GM19240 (cell line): ENCODE measurements around the gene ZC3H6.

ENCODE experiments used
- DNase-seq: peaks from one replicate; pipeline ENCODE4 v3.0.0; 2011; ENCODE audit warnings: low spot score; ENCODE audit not compliant: insufficient read length

The ZC3H6 gene

GRCh38 chr2:112275311-112275886, at the start of gene ZC3H6:
ZC3H6 (plus strand) TSS chr2:112275597; CDS start chr2:112275995, 398 bp downstream.
- DNase-seq, result peak; percentile 61

DNA sequence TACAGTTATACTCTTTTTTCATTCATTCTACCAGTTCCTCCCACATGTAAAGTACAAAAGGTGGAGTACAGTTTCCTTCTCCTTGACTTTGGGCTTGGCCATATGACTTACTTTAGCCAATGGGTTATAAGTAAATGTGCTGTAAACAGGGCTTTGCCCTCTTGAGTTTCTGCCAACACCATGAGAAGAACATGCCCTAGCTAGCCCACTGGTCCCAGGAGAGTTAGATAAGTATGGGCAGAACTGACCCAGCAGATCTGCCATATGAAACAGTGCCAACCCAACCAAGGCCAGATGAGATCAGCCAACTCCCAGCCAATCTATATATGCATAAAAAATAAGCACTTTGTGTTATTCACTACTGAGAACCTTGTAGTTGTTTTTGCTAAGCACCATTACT, 46.0 kb upstream of the ZC3H6 start:
- DNase-seq, result no peak

- DNase-seq, result no peak
Observed at GRCh38 chr2:112230371-112230770, 45.0 kb upstream of the ZC3H6 start.

GRCh38 chr2:112239862-112240261, 35.5 kb upstream of the ZC3H6 start:
- DNase-seq, result no peak

DNA sequence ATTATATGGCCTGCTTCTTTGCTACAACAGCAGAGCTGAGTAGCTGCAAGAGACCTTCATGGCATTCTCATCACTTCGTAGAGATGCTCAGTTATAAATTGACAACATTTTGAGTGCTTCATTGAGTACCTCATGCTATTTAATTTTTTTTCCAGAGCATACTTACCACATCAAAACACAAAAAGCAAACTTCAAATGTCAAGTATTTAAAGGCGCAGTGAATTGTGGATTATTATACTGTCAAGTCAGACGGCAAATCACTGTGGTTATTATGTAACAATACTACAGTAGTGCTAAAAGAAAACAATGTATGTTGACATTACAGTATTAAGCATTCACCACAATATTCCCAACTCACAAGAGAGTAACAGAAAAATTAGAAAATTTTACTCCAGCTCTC, 33.0 kb upstream of the ZC3H6 start:
- no peak for DNase-seq

- DNase-seq, result no peak
Observed at GRCh38 chr2:112243233-112243632, 32.2 kb upstream of the ZC3H6 start.

DNA sequence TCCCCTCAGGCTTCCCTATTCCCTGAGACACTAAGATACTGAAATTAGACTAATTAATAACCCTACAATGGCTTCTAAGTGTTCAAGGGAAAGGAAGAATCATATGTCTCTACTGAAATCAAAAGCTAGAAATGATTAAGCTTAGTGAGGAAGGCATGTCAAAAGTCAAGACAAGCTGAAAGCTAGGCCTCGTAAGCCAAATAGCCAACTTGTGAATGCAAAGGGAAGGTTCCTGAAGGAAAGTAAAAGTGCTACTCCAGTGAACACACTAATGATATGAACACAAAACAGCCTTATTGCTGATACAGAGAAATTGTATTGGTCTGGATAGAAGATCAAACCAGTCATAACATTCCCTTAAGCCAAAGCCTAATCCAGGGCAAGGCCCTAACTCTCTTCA, 30.5 kb upstream of the ZC3H6 start:
- DNase-seq, result no peak

DNA sequence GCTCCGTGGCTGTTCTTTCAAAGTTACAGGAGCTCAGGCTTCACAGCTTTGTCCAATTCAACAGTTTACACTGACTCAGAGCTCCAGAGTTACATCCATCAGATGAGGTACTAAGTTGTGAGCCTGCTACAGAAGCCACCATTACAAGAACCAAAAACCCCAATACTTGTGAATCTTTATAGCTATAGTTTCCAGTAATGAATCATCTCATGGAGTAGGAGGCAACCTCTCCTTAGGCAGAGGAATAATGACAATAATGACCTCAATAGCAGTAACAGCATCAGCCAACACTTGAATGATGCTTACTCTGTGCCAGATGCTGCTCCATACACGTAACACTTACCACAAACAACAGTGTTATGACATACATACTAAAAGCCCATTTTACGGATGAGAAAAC, 24.1 kb upstream of the ZC3H6 start:
- DNase-seq, result no peak

DNA sequence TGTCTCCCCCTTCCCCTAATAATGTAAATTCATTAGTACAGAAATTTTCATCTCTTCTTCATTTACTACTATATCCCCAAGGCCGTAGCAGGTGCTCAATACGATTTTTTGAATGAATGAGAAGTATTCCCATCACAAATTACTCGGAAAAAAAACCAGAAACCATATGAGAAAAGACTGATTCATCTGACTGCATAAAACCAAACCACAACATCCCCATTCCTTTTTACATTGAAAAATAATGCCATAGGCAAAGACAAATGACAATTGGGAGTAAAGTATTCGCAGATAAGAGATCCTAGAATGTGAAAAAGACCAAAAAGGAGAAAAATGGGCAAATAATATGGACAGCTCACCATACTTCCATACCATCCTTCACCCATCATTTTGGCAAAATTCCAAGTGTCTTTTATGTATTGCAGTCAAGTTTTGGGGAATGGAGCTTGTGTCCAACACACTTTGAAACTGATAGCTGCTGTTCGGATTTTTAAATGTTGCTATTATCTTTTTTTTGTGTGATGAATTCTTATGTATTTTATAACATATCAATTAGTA, 22.1 kb upstream of the ZC3H6 start:
- DNase-seq, result no peak

DNA sequence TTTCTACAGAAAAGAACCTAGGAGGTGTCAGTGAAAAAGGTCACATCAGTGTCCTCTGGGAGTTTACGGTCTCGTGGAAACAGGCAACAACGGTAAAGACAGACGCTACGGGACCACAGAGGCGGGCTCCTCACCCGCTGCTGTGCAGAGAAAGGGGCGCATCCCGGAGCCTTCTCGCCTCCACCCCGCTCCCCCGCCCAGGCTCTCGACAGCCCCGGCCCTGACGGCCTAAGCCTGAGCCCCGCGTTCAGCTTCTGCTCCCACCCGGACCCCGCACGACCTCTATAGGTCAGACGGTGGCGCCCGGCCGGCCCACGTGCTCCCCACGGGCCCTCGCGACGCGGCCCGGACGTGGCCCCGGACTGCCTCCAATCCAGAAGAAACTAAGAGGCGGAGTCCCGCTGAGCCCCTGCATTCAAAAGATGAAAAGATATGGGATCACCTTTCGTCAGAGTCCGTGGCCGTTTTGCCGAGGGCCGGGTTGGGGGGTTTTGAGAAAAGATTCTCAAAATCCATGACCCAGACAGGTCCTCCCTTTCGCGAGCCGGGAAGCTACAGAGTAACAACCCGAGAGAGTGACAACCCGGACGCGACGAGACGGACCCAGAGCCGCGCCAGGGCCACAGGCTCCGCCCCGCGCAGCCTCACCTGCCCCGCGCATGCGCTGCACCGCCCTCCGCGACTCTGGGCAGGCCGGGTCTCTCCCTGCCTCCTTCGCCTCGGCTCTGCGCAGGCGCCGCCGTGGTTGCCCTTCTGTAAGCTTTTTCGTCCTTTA, 20.7 kb upstream of the ZC3H6 start, which contains the start of gene ZC3H8:
Gene ZC3H8 (minus strand): TSS at position 577 of the 775 bp plus-strand sequence. CDS start 61 bp downstream, at position 516.
- peak; percentile 84 for DNase-seq

GRCh38 chr2:112255875-112256274, 19.5 kb upstream of the ZC3H6 start:
- no peak for DNase-seq

DNA sequence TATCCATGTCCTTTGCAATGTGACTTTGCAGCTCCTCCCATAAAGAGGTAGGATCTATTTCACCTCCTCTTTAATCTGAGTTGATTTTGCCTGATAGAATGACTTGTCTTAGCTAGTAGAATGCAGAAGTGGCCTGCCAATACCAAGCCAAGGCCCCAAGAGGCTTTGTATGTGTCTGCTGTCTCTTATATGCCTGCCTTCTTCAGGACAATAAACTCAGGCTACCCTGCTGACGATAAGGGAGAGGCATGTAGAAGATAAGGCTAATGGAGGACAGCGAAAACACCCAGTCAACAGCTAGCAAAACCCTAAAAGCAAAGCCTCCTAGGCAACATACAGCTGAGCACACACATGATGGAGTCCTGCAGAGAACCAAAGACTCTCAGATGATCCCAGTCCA, 18.7 kb upstream of the ZC3H6 start:
- DNase-seq, result no peak

DNA sequence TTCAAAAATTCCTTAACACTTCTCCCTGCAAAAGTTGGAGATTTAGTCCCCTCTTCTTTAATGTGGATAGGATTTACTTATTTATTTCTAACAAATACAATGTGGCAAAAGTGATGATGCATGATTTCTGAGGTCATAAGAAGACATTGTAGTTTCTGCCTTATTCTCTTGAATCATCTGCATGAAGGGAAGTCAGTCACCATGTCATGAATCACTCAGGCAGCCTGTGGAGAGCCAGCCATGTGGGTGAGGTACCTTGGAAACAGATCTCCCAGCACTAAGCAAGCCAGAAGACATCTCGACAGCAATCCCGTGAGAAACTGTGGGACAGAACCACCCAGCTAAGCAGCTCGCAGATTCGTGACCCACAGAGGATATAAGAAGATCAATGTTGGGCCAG, 17.8 kb upstream of the ZC3H6 start:
- no peak for DNase-seq

GRCh38 chr2:112259509-112260294, 15.7 kb upstream of the ZC3H6 start:
- peak; percentile 18 for DNase-seq

- DNase-seq, result no peak
Observed at GRCh38 chr2:112260295-112260625, 15.1 kb upstream of the ZC3H6 start.

DNA sequence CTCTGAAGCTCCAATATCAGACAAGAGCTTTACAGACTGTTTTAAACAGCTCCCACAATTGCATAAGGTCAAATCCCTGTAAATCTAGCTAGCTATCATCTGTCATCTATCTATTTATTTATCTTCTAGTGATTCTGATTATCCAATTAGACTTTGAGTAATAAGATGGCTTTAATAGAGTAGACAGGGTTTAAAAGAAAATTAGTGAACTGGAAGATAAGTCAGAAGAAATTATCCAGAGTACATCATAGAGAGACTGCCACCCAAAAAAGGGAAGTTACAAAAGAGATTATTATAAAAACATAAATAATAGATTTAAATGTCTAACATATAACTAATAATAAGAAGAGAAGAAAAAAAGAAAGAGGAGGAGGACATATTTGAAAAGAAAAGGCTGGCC, 12.5 kb upstream of the ZC3H6 start:
- no peak for DNase-seq

DNA sequence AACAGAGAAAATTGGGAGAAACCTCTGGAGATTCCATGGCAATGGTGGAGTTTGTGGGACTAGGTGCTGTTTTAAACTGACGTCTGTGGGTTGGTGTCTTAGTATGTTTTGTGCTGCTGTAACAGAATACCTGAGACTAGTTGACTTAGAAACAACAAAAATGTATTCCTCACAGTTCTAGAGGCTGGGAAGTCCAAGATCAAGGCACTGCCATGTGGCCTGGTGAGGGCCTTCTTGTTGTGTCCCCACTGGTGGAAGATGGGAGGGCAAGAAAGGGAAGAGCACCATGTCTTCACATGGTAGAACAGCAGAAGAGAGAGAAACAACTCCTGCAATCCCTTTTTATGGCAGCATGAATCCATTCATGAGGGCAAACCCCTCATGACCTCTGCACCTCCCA, 6.8 kb upstream of the ZC3H6 start:
- DNase-seq, result no peak

GRCh38 chr2:112272669-112273068, 2.7 kb upstream of the ZC3H6 start:
- DNase-seq, result no peak

DNA sequence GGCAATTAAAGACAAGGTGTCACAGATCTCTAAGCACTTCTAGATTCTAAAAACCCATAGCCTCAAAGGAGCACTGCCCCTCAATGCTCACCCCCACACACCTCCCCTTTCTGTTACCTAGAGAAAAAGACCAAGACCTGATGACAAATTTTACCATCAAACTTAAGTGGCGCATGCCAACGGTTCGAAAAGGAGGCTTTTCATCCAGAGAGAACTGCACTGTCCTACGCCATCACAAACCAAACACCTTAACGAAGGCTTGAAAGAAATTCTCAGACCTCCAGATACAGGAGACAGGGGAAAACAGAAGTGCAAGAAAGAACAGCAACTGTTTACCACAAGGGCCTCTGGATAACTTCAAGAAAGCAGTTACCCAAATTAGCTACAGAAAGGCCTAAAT, 2.0 kb upstream of the ZC3H6 start:
- DNase-seq, result no peak

GRCh38 chr2:112275887-112276773, 733 bp downstream of the ZC3H6 start:
- DNase-seq, result peak; percentile 15

DNA sequence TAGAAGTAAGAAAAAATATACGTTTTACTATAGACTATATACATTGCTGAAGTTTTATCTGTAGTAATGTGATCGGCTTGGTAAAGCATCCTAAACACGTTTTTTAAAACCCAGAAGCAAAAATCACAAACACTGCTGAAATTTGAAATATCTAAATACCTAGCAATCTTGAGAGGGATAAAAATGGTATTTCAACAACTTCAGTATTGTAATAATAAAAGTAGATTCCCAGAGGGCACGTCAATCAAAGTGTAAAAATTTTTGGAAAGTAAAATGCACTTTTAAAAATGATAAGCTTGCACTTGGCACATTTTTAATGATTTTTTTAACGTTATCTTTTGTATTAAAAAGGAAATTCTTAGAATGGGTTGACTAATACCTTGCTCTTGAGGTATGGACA, 1.6 kb downstream of the ZC3H6 start:
- no peak for DNase-seq
